Renal cortical epithelial cell (primary cell): ENCODE measurements around the gene GARIN5A. TPM values are rescaled to one million over a fixed set of nuclear protein-coding genes. Genes with fewer than 3 reads are reported as not detected.

Source experiments
- DNase-seq: peaks from one replicate; pipeline ENCODE4 v3.0.0-alpha.2; 2011; ENCODE audit warnings: low read depth
- total RNA-seq: library from RNA; depleted of rRNA; stranded (reverse); fragments of >200 nt; gene quantifications from 2 replicates; pipeline ENCODE4 v1.2.3, GENCODE V29; 2014

The GARIN5A gene
- total RNA-seq, 1 donor from 2014 or later, result 0.89 TPM

DNA sequence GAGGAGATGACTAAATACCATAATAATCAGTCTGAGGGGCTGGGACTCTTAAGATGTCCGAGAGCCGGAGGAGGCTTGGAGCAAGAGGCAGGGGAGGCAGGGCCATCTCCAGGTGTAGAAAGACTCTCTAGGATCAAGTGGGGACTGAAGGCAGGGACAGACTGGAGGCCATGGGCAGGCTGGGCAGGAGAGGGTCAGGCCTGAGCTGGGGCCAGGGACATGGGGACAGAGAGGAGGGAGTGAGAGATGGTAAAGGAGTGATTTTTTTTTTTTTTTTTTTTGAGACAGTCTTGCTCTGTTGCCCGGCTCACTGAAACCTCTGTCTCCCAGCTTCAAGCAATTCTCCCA, 32.2 kb upstream of the GARIN5A start:
- DNase-seq, result no peak

DNA sequence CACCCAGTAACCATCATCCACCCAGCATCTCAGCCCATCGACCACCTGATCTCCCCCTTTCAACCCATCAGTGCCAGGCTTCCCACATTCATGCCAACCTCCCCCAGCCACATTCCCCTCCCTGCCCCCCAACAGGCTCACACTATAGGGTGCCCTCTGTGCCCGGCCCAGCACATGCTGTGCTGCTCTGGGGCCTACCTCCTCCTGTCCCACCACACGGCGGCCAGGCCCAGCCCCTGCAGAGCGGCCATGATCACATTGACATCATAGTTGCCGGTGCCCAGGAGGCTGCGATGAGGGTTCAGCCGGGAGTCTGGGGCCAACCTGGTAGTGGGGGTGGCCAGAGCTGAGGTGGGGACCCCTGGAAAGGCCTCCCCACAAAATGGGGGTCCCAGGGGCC, 30.7 kb upstream of the GARIN5A start:
- no peak for DNase-seq

- no peak for DNase-seq
Observed at GRCh38 chr19:50506700-50507099, 30.1 kb upstream of the GARIN5A start.

DNA sequence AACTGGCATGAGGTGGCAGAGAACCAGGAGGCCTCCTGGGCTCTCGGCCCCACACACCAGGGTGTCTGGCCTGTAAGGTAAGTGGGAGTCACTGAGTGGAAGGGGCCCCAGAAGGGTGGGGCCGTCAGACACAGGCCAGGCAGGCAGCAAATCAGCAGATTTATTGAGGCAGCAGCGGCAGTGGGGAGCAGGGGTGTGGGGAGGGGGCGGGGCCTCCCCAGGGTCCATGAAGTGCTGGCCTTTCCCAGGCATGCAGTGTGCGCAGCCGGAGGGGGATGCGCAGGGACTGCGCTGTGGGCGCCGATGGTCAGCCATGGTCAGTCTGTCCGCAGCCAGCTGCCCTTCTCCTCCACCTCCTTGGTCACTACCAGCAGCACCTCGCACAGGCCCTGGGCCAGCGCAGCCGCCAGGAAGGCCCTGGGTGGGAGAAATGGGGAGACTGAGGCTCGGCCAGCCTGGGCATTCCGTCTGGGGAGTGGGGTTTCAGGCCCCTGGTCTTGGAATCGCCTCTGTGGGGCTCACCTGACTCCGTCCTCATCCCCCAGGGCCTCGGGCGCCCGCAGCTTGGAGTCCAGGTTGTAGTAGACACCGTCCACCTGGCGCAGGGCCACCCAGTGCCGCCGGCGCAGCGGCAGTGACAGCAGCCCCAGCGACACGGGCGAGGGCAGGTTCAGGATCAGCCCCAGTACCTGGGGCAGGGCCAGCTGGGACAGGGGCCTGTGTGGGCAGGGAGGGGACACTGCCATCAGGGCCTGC, 29.4 kb upstream of the GARIN5A start:
- no peak for DNase-seq

DNA sequence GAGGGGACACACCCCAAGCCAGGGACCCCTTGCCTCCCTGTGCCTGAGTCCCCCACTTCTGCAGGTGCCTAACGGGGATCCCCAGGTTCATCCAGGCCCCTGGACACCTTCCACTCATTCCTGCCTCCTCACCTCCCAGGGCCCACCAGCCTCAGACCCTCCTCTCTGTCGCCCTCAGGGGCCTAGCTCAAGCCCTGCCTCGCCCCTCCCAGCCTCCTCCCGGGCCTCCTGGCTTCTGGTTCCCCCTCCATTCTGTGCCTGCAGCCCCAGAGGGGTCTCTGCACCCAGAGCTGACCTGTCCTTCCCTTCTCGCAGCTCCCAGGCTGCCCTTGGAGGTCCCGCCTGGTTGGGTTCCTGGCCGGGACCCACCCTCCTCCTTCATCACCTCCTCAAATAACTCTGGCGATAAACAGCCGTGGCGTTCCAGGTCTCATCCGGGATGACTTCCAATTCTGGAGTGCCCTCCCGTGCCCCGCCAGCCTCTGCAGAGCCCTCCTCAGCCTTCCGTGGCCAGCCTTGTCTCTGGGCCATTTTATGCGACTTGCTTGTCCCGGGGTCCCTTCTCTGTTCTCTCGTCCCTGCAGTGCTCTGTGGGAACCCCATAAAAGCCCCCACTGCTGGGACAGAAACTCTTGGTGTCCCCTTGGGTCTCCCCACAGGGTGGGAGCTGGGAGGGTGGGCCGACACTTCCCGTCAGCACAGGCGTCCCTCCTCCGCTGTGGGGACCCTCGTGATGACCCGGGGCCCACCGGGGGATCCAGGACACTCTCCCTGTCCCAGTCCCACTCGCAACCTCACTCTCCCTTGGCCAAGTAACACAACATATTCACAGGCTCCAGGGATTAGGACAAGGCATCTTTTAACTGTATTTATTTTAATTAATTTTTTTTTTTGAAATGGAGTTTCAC, 25.2 kb upstream of the GARIN5A start:
- DNase-seq, result no peak

- DNase-seq, result no peak
Observed at GRCh38 chr19:50501186-50501567, 24.5 kb upstream of the GARIN5A start.

- DNase-seq, result no peak
Observed at GRCh38 chr19:50500753-50501151, 24.1 kb upstream of the GARIN5A start.

- no peak for DNase-seq
Observed at GRCh38 chr19:50500060-50500752, 23.6 kb upstream of the GARIN5A start.

GRCh38 chr19:50498219-50499056, 21.8 kb upstream of the GARIN5A start:
- no peak for DNase-seq

- no peak for DNase-seq
Observed at GRCh38 chr19:50497022-50497405, 20.4 kb upstream of the GARIN5A start.

DNA sequence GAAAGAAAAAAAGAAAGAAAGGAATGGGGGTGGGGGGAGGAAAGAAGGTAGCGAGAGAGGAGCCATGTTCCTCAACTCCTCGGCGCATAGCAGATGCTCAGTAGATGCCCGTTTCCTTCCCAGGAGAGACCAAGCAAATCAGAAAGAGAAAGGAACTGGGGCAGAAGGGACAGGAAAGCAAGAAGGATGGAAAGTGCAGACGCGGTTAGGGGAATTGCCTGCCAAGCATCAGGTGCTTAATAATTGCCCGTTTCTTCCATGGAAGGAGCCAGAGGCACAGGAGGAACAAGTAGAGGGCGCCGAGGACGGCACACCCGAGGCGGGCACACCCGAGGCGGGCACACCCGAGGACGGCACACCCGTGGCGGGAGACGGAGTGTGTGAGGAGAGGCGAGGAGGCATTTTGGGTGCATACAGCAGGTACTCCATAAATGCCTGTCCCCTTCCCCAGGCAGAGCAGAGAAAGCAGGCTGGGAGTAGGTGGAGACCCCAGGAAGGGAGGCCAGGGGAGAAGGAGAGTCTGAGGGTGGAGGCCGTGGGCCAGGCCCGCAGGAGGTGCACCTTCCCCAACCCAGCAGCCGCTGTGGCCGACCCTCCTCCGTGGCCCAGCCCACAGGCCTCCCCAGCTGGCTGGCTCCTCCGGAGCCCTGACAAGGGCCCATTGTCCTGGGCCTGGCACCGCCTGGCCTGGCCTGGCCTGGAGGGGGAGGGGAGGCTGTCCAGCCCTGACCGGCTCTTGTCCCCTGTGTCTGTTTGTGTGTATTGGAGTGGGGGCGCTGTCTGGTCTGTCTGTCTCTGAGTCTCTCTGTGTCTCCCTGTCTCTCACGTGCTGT, 19.8 kb upstream of the GARIN5A start:
- DNase-seq, result no peak

DNA sequence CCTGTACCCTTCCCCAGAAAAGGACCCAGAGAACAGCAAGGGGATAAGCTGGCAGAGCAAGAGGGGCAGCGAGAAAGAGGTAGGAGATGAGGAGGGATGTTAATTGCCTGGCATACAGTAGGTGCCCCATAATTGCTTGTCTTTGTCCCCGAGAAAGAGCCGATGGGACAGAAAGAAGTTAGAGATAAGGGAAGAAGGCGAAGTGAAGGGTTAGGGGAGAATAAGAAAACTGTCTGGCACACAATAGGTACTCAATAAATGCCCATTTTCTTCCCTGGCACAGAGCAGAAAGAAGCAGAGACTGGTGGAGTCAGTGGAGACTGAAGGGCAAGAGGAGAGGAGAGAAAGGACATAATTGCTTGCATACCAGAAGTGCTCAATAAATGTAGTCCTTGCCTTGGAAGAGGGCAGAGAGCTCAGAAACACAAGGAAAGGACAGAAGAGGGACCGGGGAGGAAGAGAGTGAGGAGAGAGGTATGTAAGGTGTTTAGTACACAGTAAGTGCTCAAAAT, 18.4 kb upstream of the GARIN5A start:
- no peak for DNase-seq

DNA sequence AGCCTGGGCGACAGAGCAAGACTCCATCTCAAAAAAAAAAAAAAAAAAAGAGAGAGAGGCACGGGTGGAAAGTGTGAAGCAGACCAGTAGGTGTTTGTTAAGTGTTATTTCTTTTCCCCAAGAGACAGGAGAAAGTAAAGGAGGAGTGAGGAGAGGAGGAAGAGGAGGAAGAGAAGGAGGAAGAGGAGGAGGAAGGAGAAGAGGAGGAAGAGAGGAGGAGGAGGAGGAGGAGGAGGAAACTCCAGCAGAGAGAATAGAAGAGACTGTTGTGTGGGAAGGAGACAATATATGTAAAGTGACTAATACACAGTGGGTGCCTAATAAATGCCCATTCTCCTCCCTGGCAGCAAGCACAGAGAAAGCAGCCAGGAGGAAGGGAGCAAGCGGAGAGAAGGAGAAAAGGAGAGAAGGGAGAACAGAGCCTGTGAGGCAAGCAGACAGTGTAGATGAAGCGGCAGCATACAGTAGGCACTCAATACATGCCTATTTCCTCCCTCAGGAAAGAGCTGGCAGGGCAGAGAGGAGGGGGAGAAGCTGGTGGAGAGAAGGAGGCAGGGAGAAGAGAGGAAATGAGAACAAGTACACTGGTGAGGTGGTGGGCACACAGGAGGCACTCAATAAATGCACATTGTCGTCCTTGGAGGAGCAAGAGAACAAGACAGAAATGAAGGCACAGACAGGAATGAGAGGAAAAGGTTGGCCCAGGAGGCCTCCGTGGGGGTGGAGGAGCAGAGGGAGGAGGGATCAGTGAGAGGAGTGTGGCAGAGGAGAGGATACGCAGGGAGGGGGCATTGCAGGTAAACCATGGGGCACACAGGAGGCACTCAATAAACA, 17.8 kb upstream of the GARIN5A start:
- DNase-seq, result no peak

DNA sequence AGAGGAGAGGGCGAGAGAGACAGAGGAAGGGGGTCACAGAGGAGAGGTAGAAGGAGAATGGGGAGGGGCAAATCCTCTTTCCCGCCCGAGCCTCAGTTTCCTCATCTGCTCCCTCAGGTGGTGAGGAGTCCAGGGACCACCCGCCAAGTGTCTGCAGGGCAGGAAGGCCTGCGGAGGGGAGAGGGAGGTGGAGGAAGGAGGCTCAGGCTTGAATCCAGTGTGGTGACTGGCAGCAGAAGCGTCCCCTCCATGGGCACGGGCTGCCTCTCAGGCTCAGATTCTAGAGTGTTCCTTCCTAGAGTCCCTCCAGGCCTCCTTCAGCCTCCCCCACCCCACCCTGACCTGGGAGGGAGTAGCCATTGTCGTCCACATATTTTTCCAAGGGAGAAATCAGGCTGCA, 16.5 kb upstream of the GARIN5A start:
- no peak for DNase-seq

GRCh38 chr19:50492303-50493052, 15.8 kb upstream of the GARIN5A start:
- no peak for DNase-seq

GRCh38 chr19:50490991-50491472, 14.4 kb upstream of the GARIN5A start:
- no peak for DNase-seq

DNA sequence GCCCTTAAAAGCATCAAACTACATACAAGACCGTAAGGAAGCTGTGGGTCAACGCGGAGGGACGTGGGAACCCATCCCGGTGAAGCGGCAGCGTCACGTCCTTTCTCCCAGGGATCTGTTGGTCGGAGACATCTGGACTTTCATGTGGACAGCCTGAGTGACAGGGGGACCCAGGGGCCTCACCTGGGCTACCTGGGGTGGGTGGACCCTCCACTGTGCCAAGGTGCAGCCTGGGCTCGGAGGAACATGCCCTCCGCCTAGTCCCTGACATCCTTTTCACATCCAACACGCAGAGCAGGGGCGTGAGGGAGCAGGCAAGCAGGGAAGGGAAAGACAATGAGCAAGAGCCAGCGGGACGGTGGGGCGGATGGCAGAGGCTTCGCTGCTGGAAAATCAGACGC, 13.8 kb upstream of the GARIN5A start:
- no peak for DNase-seq

GRCh38 chr19:50489461-50490011, 12.9 kb upstream of the GARIN5A start:
- DNase-seq, result no peak
